ENCODE data around the gene CAPZA1.
A peak's percentile ranks its signal among the peaks of the same experiment; 100 is the strongest.
"Not testable (repeated sequence)": the region's sequence is repeated elsewhere in the genome, so short reads cannot be mapped to it uniquely, and the experiment has no call there.

Gene CAPZA1

DNA sequence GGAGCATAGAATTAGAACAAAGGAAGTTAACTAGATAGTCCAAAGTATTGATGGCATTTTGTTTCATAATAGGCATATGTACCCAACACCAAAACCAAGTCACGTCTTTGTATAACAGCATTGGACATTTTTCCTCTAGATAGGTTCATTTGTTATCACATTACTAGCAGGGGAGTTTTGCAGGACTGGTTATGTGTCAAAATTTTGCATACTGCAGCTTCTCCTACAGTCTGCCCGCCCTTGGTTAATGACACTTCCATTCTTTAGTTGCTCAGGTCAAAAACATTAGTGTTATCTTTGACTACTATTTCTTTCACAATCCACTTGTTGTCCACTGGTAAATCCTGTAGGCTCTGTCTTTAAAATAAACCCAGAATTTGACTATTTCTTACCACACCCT is 8.9 kb downstream of the CAPZA1 start:
- DNase-seq = no peak

DNA sequence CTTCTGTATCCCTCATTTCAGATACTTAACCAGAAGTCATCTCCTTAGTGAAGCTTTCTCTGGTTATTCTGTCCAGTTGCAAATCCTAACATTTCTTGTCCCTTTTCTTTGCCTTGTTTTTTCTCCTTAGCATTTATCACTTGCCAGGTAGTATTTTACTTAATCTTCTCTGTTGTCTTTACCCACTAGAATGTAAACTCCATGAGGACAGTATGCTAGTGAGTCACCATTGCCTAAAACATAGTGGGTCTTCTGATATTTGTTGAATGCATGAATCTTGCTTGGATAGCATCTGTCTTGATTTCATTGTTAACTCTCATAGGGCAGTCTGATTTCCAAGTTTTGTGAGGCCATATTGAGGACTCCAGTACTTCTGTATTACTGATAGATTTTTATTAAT is 9.6 kb downstream of the CAPZA1 start:
- no peak for DNase-seq

DNA sequence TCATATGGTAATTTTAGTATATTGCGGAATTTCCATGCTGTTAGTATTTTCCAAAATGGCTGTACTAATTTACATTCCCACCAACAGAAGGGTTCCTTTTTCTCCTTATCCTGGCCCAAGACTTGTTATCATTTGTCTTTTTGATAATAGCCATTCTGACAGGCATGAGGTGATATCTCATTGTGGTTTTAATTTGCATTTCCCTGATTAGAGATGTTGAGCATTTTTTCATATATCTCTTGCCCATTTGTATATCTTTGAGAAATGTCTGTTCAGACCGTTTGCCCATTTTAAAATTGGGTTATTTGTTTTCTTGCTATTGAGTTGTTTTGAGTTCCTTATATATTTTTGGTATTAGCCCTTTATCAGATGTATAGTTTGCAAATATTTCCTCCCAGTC is 14.0 kb downstream of the CAPZA1 start:
- DNase-seq = no peak

DNA sequence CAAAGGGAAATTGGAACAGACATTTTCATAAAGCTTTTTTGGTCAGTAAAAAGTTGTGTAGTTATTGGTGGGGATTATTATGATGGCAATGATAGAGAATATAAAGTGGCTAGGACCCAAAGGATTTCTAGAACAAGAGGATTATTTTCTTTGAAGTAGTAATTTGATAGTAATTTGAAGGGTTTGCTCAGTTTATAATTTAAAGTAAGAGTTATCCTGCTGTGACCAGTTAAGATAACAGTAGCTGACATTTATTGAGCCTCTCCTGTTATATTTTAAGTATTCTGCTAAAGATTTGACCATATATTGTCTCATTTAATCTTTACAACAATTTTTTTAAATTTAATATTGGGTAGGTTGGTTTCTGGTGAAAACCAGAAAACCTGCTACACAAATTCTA is 14.7 kb downstream of the CAPZA1 start:
- DNase-seq = no peak

DNA sequence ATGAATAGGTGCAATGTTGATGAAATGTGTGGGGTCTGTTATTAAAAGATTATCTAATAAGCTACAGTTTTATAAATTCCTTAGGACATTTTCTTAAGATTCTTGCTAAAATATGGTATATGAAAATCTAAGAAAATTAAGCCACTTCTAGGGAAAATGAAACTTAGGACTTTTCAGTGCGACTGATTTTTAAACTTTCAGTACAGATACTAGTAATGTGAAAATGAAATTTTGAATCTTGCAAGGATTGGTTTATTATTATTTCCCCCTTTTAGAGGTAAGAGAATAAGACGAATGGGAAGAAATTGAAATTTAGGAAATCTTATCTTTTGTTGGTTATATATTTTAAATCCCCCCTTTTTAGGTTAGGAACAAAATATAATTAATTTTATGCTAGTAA is 16.4 kb downstream of the CAPZA1 start:
- no peak for DNase-seq

DNA sequence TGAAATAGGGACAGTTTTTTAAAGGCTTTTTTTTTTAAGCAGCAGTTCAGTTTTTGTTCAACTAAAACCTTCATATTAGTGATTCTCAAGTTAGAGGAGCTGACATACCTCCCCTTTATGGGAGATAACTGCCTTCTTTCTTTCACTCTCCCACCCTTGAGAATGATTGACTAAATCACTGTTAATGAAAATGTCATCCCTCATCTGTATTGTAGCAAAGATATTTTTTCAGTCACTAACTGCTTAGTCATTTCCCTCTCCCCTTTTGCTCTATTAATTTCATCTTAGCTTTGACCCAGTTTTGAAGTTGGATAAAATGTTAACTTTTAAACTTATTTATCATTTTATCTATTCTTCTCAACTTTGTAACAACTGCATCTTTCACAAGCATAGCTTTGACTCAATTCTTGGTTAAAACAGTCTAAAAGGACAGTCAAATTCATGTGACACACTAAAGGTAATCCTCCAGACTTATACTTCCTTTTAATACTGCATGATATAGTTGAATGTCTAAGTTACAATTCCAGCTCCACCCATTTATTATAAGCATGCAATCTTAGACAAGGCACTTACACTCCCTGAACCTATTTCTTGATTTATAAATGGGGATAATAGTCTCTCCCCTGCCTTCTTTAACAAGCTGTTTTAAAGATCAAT is 17.1 kb downstream of the CAPZA1 start:
- DNase-seq = no peak

DNA sequence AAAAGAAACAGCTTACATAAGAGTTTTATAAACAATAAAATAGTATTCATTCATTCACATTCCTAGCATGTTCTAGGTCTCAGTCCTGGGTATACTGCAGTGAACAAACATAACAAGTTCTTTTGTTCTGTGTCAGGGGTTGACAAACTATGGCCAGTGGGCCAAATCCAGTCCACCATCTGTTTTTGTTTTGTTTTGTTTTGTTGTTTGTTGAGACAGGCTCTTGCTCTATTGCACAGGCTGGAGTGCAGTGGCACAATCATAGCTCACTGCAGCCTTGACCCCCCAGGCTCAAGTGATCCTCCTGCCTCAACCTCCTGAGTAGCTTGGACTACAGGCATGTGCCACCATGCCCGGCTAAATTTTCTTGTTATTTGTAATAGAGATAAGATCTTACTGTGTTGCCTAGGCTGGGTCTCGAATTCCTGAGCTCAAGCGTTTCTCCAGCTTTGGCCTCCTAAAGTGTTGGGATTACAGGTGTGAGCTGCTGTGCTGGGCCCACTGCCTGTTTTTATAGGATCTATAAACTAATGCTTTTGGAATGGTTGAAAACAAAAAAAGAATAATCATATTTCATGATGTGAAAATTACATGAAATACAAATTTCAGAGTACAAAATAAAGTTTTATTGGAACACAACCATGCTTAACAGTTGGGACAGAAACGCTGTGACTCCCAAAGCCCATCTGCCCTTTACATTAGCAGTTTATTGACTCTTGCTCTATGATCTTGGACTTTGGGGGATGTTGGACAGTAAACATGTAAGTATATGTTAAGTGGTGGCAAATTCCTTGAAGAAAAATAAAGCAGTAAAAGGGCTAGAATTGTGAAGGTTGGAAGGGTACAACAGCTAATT is 17.9 kb downstream of the CAPZA1 start:
- no peak for DNase-seq

DNA sequence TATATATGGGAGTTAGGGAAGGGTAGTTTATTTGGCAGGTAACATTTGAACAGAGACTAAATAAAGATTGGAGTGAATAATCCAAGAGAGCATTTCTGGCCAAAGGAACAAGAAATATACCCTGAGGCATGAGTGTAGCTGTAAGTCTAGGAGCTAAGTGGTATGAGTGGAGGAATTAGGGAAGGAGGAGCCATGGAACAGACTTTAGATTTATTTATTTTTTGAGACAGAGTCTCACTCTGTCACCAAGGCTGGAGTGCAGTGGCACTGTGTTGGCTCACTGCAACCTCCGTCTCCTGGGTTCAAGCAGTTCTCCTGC is 18.4 kb downstream of the CAPZA1 start:
- DNase-seq = no peak

DNA sequence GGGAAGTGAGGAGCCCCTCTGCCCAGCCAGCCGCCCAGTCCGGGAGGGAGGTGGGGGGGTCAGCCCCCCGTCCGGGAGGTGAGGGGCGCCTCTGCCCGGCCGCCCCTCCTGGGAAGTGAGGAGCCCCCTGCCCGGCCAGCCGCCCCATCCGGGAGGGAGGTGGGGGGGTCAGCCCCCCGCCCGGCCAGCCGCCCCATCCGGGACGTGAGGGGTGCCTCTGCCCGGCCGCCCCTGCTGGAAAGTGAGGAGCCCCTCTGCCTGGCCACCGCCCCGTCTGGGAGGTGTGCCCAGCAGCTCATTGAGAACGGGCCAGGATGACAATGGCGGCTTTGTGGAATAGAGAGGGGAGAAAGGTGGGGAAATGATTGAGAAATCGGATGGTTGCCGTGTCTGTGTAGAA is 20.8 kb downstream of the CAPZA1 start:
- DNase-seq = not testable (repeated sequence)

DNA sequence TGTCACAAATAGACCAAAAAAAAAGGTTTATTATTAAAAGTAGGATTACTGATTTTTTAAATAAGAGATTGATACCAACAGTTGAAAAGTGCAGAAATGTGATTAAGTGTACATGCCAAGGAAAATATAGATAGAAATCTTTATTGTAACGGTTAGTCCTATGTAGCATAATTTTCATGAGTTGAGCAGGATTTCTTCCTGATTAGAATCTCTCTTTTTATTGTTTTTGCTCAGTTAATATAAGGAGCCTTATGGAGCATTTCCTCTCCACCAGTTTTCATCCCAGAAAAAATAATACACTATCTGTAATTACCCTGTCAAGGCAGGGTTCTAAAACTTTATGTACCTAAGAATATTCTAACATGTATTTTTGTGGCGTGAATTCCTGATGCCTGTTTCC is 23.4 kb downstream of the CAPZA1 start:
- DNase-seq = no peak

DNA sequence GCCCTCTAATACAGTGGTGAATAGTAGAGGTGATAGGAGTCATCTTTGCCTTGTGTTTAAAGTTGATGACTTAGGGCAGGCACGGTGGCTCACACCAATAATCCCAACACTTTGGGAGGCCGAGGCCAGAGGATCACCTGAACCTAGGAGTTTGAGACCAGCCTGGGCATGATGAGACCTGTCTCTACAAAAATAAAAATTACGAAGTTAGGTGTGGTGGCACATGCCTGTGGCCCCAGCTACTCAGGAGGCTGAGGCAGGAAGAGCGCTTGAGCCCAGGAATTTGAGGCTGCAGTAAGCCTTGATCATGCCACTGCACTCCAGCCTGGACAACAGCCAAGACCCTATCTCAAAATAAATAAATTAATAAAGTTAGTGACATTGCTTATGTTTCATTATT is 26.6 kb downstream of the CAPZA1 start:
- DNase-seq = no peak

DNA sequence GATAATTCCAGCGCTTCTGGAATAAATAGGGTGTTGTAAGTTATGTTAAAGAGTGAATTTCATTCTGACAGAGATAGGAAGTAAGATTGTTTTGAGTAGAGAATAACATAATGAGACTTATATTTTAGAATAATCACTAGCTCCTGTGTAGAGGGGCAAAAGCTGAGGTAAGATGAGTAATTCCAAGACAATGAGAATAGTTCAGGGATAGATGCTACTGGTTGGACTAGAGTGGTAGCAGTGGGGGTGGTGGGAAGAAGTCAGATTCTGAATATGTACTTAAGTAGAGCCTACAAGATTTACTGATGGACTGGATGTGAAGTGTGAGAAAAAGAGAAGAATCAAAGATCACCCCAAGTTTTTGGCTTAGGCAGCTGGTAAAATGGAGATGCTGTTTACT is 31.6 kb downstream of the CAPZA1 start:
- DNase-seq = no peak

DNA sequence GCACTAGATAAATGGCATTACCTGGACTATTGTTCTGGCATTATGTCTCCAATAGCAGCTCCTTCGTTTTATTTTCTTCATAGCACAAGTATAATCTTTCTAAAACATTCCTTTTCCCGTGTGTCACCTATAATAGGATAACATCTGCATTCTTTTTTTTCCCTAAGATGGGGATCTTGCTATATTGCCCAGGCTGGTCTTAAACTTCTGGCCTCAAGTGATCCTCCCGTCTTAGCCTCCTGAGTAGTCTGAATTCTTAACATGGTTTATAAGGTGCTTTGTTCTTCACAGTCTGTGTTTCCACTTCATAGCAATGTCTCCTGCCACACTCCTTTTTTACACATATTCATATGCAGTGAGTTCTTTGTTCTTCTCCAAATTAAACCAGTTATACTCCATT is 46.2 kb downstream of the CAPZA1 start:
- no peak for DNase-seq

DNA sequence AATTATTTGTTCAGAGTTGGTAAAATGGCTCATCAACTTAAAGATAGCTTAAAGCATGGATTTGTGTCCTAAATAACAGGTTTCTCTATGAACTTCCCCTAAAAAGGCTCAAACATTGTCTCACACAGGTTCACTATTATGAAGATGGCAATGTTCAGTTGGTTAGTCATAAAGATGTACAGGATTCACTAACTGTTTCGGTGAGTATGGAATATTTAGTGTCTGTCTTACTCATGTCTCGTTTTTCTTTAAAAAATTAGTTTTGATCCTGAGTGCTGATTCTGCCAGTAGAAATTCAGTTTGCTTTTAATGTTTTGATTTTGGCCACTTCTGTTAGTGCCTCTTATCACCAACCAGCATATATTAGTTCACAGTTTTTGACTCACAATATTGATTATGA is 47.3 kb downstream of the CAPZA1 start:
- DNase-seq = no peak

DNA sequence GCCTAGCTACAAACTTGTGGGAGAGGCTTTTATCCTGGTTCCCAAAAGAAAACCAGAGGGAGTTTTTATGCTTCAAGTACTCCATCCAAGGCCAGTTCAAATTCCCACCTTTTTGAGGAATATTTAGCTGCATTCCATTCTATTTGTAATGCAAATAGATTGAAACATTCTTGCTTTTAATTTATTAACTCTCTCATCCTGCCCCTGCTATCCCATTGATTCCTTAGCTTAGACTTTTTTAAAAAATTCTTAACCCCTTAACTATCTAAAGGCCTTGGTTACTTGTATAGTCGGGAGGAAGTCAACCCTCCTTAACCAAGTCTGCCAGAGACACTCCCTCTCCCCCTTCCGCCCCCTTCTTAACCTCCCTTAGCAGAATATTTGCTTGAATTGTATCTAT is 52.4 kb downstream of the CAPZA1 start:
- DNase-seq = no peak

DNA sequence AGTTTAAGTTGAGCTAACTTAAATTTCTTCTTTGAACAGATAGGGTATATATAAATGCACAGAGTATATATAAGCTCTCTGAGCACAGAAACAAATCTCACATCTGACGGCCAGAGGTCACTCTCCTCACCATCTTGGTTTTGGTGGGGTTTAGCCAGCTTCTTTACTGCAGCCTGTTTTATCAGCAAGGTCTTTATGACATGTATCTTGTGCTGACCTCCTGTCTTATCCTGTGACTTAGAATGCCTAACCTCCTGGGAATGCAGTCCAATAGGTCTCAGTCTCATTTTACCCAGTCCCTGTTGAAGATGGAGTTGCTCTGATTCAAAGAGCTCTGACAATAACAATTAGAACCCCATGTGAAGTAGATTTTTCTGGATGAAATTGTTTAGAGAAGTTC is 53.2 kb downstream of the CAPZA1 start:
- no peak for DNase-seq

DNA sequence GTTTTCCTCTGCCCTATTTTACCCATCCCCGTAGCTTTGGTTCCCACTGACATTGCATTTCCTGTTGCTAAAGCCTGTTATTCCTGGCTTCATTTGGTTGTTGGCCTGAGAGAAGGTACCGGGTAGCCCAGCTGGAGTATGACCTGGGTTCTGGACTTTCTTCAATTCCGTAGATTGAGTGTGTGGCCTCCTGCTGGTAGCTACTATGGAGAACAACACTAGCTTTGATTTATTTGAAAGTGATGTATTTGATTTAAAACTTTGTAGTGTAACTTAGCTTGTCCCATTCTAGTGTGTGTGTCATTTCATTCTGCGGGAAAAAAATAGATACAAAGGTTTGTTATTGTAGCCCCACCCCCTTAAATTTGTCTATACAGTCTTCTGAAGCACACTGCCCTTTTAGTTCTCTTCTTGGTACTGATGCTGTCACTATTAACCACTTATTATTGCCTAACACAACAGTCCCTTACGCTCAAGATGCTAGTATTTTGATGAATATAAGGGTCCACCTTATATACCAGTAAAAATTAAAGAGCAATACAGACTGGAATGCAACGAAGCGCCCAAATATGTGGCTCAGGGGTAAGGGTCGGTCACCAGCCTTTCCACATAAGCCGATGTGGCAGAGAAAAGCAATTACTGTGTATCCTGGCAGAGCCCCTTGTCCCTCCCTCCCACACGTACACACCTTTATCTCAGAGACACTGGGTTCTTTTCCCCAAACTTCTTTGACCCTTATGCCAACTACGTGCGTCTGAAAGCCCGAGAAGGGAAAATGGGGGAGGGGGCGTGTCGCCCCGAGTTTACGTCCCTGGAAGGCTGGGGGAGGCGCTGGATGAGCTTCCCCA is 54.2 kb downstream of the CAPZA1 start:
- no peak for DNase-seq

DNA sequence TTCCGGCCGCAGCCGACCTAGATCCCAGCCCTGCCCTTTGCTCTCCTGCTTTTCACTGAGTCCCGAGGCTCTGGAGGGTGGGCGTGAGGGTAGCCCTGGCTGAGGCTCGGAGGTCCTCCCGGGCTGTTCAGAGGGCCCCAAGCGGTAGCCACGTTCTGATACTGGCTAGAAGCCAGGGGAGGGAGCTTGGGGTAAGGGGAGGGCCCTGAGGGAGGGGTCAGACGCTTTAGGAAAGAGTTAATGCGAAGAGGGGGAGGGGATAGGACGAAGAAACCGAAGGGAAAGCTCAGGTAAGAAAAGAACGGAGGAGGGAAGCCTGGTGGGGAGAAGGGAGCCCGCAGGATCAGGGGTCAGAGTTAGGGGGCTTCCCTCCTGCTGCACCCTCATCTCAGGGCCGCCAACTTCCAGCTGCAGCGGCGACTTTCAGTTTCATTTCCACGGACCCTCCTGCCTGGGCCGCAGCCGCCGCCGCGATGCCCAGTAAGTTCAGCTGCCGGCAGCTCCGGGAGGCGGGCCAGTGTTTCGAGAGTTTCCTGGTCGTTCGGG is 54.9 kb downstream of the CAPZA1 start, which contains the start of gene MOV10:
Gene MOV10 (plus strand): TSS at position 220 of the 546 bp plus-strand sequence. CDS start 254 bp downstream, at position 474.
- peak in 2 of 4 experiments; percentile 35 to 50 for DNase-seq

DNA sequence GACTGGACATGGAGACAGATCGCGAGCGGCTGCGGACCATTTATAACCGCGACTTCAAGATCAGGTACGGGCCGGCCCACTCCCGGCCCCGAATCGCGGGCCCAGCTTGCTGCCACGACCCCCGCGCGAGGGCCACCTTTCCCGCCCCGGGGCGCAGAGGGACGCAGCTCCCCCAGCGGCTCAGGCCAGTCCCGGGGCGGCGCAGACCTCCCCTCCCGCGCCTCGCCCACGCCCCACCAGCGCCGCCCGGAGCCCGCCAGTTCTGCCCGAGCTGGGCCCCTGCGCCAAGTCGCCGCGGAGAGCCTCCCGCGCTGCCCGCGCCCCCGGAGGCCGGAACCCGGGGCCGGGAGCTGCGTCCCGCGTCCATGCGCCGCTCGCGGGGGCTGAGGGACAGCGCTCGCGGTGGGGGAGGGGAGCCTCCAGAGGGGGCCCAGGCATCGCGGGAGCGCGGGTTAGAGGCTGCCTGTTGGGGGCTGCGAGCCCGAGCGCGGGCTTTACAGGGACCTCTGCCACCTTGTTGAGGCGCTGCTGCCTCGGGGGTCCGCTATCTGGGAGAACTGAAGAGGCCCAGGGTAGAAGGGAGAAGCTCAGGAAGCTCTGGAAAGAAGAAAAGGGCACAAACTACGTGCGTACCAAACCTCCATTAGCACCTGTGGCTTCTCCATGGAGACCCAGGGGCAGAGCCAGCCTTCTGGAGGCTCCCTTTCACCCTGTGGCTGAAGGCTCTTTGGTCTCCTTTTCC is 55.5 kb downstream of the CAPZA1 start:
- peak in 1 of 4 experiments; percentile 49 for DNase-seq

DNA sequence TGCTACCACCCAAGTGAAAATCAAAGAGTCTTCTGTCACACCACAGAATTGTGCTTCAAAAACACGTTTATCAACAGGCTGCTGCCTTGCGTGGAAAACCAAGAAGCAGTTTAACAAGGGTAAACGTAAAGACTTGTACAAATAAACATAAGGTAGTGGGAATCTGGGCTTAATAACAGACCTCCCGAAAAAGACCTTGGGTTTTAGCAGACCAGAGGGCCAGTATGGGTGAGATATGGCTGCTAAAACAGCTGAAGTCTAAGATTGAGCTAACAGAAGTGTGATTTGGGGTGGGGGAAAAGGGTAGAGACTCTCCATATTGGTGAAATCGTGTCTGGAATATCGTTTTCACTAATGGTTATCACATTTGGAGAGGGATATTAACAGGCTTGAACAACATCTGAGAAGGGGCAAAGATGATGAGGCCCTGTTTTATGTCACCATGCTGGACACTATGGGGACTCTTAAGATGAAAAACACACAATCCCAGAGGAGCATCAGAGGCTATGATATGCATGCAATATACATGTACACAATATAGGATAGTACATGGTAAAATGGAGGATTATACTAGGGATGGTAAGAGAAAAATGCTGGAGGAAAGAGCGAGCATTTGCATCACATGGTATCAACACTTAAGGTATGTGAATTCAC is 56.2 kb downstream of the CAPZA1 start:
- no peak for DNase-seq

DNA sequence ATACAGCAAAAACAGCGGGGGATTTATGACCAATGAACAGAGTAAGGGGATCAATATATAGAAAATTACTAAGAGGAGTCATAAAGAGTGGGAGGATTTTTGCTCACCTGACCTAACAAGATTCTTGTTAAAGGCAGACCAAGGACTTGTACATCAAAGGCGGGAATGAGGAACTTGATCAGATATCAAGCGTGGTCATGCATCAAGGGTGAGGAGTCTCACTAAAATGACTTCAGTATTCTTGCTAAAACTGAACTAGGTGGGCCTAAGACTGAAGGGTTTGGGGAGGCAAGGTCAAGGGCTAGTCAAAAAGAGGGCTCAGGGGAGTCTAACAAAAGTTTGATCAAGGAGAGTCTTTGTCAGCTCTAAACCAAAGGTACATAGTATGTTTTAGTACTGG is 56.9 kb downstream of the CAPZA1 start:
- no peak for DNase-seq

DNA sequence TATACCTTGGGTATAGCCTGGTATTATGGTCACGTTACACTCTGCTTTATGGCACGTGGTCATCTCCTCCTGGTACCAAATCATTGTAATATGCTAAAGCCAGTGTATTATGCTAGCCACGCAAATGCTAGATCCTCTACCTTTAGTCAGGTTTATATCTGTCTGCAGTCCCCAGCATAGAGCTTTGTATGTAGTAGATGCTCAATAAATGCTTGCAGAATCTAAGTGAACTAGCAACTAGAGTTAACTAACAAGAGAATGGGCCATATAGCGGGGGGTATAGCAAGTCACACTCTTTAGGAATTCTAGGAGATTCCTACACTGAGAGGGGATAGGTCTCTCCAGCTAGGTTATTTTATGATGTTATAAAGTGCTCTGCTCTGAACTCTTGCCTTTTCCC is 57.9 kb downstream of the CAPZA1 start:
- DNase-seq = no peak

All from activated naive CD4-positive, alpha-beta T cell (primary cell).